ENCODE data around the gene GPR55. TPM values are rescaled to one million over a fixed set of nuclear protein-coding genes. Genes with fewer than 3 reads are reported as not detected.
"Not testable (repeated sequence)": the region's sequence is repeated elsewhere in the genome, so short reads cannot be mapped to it uniquely, and the experiment has no call there.

The GPR55 gene
- total RNA-seq, 1 donor from 2014 or later = not detected

- no peak overlapping the region for H3K4me3 ChIP-seq (ENCODE audit: low read depth, low read length)
- no peak for DNase-seq (ENCODE audit: low read depth)
- TF ChIP-seq, protein P1, sequence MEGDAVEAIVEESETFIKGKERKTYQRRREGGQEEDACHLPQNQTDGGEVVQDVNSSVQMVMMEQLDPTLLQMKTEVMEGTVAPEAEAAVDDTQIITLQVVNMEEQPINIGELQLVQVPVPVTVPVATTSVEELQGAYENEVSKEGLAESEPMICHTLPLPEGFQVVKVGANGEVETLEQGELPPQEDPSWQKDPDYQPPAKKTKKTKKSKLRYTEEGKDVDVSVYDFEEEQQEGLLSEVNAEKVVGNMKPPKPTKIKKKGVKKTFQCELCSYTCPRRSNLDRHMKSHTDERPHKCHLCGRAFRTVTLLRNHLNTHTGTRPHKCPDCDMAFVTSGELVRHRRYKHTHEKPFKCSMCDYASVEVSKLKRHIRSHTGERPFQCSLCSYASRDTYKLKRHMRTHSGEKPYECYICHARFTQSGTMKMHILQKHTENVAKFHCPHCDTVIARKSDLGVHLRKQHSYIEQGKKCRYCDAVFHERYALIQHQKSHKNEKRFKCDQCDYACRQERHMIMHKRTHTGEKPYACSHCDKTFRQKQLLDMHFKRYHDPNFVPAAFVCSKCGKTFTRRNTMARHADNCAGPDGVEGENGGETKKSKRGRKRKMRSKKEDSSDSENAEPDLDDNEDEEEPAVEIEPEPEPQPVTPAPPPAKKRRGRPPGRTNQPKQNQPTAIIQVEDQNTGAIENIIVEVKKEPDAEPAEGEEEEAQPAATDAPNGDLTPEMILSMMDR (conservative IDR thresholded peaks at IDR 0.05; ENCODE audit: low read depth, low read length) = no peak
These were observed 14.1 kb upstream of the GPR55 start for GRCh38 chr2:230939066-230939591.

DNA sequence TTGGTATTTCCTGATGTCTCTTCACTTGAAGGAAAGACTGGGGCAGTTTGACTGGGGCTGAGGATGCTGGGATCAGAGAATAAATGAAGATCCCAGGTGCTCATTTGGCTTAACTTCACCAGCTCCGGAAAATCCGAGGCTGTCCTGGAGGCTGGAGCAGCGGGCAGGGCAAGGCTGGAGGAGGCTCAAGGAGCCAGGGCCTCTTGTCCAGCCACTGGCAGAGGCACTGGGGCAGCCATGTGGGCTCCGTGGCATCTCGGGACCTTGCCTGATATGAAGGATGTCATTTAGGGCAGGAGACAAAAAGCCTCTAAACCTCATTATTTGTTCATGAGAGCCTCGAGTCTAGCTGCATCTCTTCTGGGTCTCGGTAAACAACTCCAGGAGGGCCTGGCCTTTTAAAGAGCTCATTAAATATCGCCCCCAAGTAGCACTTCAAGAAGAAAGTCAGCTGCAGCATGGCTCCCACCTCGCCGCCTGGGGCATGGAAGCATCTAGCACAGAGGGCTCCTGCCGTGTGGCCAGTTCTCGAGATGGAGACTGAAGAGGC, 13.5 kb upstream of the GPR55 start:
- TF ChIP-seq, protein P1 (conservative IDR thresholded peaks at IDR 0.05; ENCODE audit: low read depth, low read length) = no peak
- no peak overlapping the region for H3K4me3 ChIP-seq (ENCODE audit: low read depth, low read length)
- no peak for DNase-seq (ENCODE audit: low read depth)

DNA sequence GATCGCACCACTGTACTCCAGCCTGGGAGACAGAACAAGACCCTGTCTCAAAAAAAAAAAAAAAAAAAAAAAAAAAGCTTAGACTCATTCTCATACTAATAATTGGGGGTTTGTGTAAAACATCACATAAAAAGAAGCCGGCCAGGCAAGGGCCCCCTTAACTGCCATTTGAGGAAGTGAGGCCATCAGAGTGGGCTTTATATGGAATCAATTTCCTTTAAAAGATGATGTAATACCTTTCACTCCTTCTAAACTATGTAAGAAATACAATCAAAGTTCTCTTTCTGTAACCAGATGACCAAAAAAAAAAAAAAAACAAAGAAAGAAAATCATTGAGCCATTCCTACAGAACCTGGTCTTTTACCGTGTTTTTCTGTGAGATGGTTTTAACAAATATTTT, 13.1 kb upstream of the GPR55 start:
- no peak for DNase-seq (ENCODE audit: low read depth)
- TF ChIP-seq, protein P1 (conservative IDR thresholded peaks at IDR 0.05; ENCODE audit: low read depth, low read length) = no peak
- no peak overlapping the region for H3K4me3 ChIP-seq (ENCODE audit: low read depth, low read length)

DNA sequence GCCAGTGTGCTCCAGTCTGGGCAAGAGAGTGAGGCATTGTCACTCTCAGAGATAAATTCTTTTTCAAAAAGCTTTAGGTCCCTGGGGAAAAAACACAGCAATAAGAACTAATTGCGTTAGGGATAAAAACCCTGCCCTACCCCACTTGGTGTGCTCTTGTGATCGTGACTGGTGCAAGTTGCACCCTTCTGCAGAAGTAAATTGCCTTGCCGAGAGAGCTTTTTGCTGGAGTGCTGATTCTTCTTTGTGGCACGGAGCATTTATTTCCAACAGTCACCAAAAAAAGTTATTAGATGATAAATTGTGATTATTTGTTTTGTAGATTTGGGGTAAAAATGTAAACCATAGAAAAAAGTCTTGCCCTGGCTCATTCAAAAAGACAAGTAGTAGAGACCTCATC, 12.3 kb upstream of the GPR55 start:
- TF ChIP-seq, protein P1 (conservative IDR thresholded peaks at IDR 0.05; ENCODE audit: low read depth, low read length) = no peak
- DNase-seq (ENCODE audit: low read depth) = no peak
- H3K4me3 ChIP-seq (ENCODE audit: low read depth, low read length) = no peak overlapping the region

DNA sequence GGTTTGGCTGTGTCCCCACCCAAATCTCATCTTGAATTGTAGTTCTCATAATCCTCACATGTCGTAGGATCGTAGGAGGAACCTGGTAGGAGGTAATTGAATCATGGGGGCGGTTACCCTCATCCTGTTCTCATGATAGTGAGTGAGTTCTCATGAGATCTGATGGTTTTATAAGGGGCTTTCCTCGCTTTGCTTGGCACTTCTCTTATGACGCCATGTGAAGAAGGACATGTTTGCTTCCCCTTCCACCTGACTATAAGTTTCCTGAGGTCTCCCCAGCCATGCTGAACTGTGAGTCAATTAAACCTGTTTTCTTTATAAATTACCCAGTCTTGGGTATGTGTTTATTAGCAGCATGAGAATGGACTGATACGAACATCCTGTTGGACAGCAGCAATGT, 11.2 kb upstream of the GPR55 start:
- H3K4me3 ChIP-seq (ENCODE audit: low read depth, low read length) = not testable (repeated sequence)

DNA sequence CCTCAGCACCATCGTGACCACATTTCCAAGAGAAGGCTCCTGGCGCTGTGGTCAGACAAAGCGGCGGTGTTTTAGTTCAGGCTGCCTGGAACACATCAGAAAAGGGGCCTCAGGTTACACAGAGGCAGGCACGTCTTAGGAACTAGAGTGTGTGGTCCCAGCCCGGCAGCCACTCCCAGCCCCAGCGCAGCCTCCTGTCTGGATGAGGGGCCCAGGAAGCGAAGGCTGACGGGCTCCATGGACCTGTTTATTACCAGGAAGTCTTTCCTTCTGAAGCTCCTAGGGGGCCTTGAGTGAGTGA, 10.0 kb upstream of the GPR55 start:
- TF ChIP-seq, protein P1 (conservative IDR thresholded peaks at IDR 0.05; ENCODE audit: low read depth, low read length) = no peak
- no peak overlapping the region for H3K4me3 ChIP-seq (ENCODE audit: low read depth, low read length)
- no peak for DNase-seq (ENCODE audit: low read depth)

More for the DNA sequence above, 11.2 kb upstream of the GPR55 start:
- DNase-seq (ENCODE audit: low read depth) = not testable (repeated sequence)

DNA sequence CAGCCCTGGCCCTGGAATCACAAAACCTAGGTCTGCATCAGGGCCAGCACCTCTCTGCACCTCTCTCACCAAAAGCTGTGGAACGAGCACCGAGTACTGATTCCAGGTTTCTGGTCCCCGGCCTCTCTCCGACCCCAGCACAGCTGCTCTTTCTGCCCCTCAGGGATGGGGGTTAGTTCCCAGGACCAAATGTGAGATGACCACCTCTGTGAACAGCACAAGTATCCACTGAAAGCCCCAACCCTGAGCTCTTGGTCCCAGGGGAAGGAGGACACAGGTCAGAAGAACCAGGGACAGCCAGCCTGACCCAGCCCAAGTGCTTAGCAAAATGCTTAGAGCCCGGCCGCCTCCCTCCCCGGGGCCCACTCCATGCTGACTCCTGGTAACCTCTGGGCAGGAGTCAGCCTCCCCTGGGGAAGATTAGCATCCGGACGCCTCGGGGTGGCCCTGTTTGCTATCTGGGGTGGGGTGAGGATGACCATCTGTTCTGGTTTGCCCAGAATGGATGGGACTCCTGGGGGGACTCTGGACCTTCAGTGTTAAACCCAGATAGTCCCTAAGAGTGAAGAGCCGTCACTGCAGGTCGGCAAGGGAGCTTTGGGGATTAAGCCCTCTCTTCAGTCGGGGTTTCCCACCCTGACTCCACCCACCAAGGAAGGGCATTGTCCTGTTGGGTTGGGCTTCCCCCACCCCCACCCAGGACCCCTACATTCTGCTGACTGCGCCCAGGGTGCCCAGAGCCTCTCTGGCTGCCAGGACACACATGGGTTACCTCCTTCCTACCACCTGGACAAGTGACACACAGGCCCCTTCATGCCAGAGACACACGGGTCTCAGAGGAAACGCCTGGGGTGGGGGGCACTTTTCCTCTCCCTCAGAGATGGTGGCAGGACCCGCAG, 9.4 kb upstream of the GPR55 start:
- TF ChIP-seq, protein P1 (conservative IDR thresholded peaks at IDR 0.05; ENCODE audit: low read depth, low read length) = no peak
- H3K4me3 ChIP-seq (ENCODE audit: low read depth, low read length) = no peak overlapping the region
- DNase-seq (ENCODE audit: low read depth) = no peak
